GM23248 (cell line): ENCODE measurements around the gene ACLY. TPM values are rescaled to one million over a fixed set of nuclear protein-coding genes. Genes with fewer than 3 reads are reported as not detected.
"Not testable (repeated sequence)": the region's sequence is repeated elsewhere in the genome, so short reads cannot be mapped to it uniquely, and the experiment has no call there.

Experiments
- DNase-seq: peaks from one replicate; pipeline ENCODE4 v3.0.0-alpha.2; 2015
- H2AFZ ChIP-seq: fragments of 200-600 bp; sonication (generic); 2 replicates; pipeline ENCODE4 v1.6.1; 2016; ENCODE audit warnings: antibody characterized with exemption
- H3F3A ChIP-seq: fragments of 200-600 bp; sonication (generic); 2 replicates; pipeline ENCODE4 v1.6.1; 2016; ENCODE audit warnings: mild to moderate bottlenecking, antibody characterized with exemption, mixed run types; ENCODE audit not compliant: insufficient read depth
- H3K27ac ChIP-seq: fragments of 200-600 bp; sonication (generic); 2 replicates; pipeline ENCODE4 v1.5.1; 2016; ENCODE audit warnings: mild to moderate bottlenecking
- H3K27me3 ChIP-seq: fragments of 200-600 bp; sonication (generic); replicated peaks from 2 replicates; pipeline ENCODE4 v1.6.1; 2016; ENCODE audit warnings: mild to moderate bottlenecking; ENCODE audit not compliant: insufficient read depth
- H3K36me3 ChIP-seq: fragments of 200-600 bp; sonication (generic); 2 replicates; pipeline ENCODE4 v1.6.1; 2016; ENCODE audit warnings: low read depth, mild to moderate bottlenecking
- H3K4me1 ChIP-seq: fragments of 200-600 bp; sonication (generic); 2 replicates; pipeline ENCODE4 v1.6.1; 2016; ENCODE audit warnings: mild to moderate bottlenecking; ENCODE audit not compliant: insufficient read depth
- H3K4me2 ChIP-seq: fragments of 200-600 bp; sonication (generic); one replicate; pipeline ENCODE4 v1.6.1; 2016; ENCODE audit warnings: mild to moderate bottlenecking; ENCODE audit not compliant: unreplicated experiment
- H3K4me3 ChIP-seq: fragments of 200-600 bp; sonication (generic); 2 replicates; pipeline ENCODE4 v1.5.1; 2016; ENCODE audit warnings: mild to moderate bottlenecking
- H3K79me2 ChIP-seq: fragments of 200-600 bp; sonication (generic); 2 replicates; pipeline ENCODE4 v1.6.1; 2016; ENCODE audit warnings: mild to moderate bottlenecking; ENCODE audit not compliant: insufficient read depth
- H3K9ac ChIP-seq: fragments of 200-600 bp; sonication (generic); 2 replicates; pipeline ENCODE4 v1.6.1; 2016; ENCODE audit warnings: mild to moderate bottlenecking
- H3K9me2 ChIP-seq: fragments of 200-600 bp; sonication (generic); 2 replicates; pipeline ENCODE4 v1.6.1; 2016; ENCODE audit warnings: mixed run types, mild to moderate bottlenecking, moderate library complexity; ENCODE audit not compliant: insufficient read depth
- H3K9me3 ChIP-seq: fragments of 200-600 bp; sonication (generic); one replicate; pipeline ENCODE4 v1.6.1; 2017; ENCODE audit warnings: low read depth
- H4K20me1 ChIP-seq: fragments of 200-600 bp; sonication (generic); 2 replicates; pipeline ENCODE4 v1.6.0; 2016; ENCODE audit not compliant: insufficient read depth
- EZH2 ChIP-seq: fragments of 200-600 bp; sonication (generic); IDR thresholded peaks from 2 replicates; pipeline ENCODE4 v1.6.1; 2018; ENCODE audit warnings: antibody characterized with exemption, mild to moderate bottlenecking; ENCODE audit not compliant: insufficient read depth, poor library complexity, severe bottlenecking
- EZH2phosphoT487 ChIP-seq: fragments of 200-600 bp; sonication (generic); IDR thresholded peaks from 2 replicates; pipeline ENCODE4 v1.6.1; 2018; ENCODE audit warnings: antibody characterized with exemption, moderate library complexity, mild to moderate bottlenecking, low read depth; ENCODE audit not compliant: insufficient read depth
- WGBS, 2 experiments: methylation state at CpG; one replicate each; pipeline ENCODE4 v1.1.6; 2015 to 2017; ENCODE audit warnings: low lambda C conversion rate in 2 of 2, low coverage in 1 of 2; ENCODE audit errors: missing lambda C conversion rate in 2 of 2; 5-methylcytosine and 5-hydroxymethylcytosine counted together
- in situ Hi-C: fragments of 300-500 bp; cut with MboI; formaldehyde crosslinking; loops from 2 replicates; pipeline ENCODE4 v1.15.0; 2020
- polyA plus RNA-seq: library from polyadenylated mRNA; unstranded; fragments of >200 nt; fragmentation: Nextera tagmentation; extraction: Ambion mirVana; gene quantifications from 2 replicates; pipeline ENCODE4 v1.2.1, GENCODE V29; 2016
- total RNA-seq: library from RNA; depleted of rRNA; stranded (reverse); fragments of >200 nt; shearing (Covaris generic); gene quantifications from 2 replicates; pipeline ENCODE4 v1.2.3, GENCODE V29; 2014

ACLY gene
- total and polyA plus RNA-seq, 2 experiments from 2014 or later: 101 to 144 TPM

DNA sequence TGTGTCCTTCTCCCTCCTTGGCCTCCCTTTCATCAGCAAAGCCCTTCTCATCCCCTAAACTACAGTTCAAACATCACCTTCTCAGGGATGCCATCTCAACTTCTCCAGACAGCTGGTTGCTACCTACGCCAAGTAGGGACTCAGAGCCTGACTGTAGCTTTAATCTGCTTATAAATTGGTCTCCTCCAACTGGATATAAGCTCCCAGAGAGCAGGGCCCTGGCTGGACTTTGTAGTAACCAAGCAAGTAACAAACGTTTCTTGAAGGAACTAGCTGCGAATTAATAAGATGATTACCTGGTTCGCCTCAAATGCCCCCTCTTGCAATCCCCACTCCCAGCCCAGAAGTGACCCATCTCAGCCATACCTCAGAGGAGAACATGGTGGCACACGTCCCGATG is 36.0 kb downstream of the ACLY start:
- Histone ChIP-seq H3K9ac (no peak overlapping the region), H3K4me1 (no peaks in the 10 kb centered on the region), H4K20me1 (no peaks in the 10 kb centered on the region), H3K9me3 (no peaks in the 10 kb centered on the region), H3K36me3 (peaks cover 72% of the 10 kb centered on the region), H3K9me2 (no peaks in the 10 kb centered on the region), H3K27ac (no peak overlapping the region), H2AFZ (no peak overlapping the region), H3K4me3 (no peak overlapping the region), H3K79me2 (peaks cover 78% of the 10 kb centered on the region), H3K27me3 (no peaks in the 10 kb centered on the region), H3F3A (peaks cover 25% of the 10 kb centered on the region), H3K4me2 (no peak overlapping the region)
- in situ Hi-C loops: no loop called here
- TF ChIP-seq EZH2phosphoT487 (no peak), EZH2 (no peak)
- no peak for DNase-seq
- WGBS, 2 experiments: 87 to 92% methylated on average over 6 of the region's 6 CpGs

GRCh38 chr17:41880130-41880529 is 38.6 kb downstream of the ACLY start:
- Histone ChIP-seq H3K27me3 (no peaks in the 10 kb centered on the region), H4K20me1 (no peaks in the 10 kb centered on the region), H3K4me3 (no peak overlapping the region), H3K9me3 (no peaks in the 10 kb centered on the region), H3K9me2 (no peaks in the 10 kb centered on the region), H2AFZ (no peak overlapping the region), H3K27ac (no peak overlapping the region), H3K4me1 (no peaks in the 10 kb centered on the region), H3K36me3 (peaks cover 59% of the 10 kb centered on the region), H3F3A (peaks cover 14% of the 10 kb centered on the region), H3K79me2 (peaks cover 53% of the 10 kb centered on the region), H3K9ac (no peak overlapping the region), H3K4me2 (no peak overlapping the region)
- WGBS, 2 experiments: 87 to 88% methylated on average over 4 of the region's 4 CpGs
- DNase-seq: no peak
- TF ChIP-seq EZH2 (no peak), EZH2phosphoT487 (no peak)
- in situ Hi-C loops: no loop called here

DNA sequence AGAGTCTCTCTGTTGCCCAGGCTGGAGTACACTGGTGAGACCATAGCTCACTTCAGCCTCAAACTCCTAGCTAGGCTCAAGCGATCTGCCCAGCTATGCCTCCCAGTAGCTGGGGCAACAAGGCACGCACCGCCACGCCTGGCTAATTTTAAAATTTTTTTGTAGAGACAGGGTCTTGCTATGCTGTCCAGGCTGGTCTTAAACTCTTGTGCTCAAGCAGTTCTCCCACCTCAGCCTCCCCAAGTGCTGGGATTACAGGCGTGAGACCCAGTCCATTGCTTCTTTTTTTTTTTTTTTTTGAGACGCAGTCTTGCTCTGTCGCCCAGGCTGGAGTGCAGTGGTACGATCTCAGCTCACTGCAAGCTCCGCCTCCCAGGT is 44.5 kb downstream of the ACLY start:
- H3K9me3 ChIP-seq, H3K27me3 ChIP-seq, H4K20me1 ChIP-seq, H3K4me3 ChIP-seq, H2AFZ ChIP-seq, H3K4me2 ChIP-seq, H3K9me2 ChIP-seq, DNase-seq, H3K4me1 ChIP-seq, H3K27ac ChIP-seq, in situ Hi-C loops, H3K9ac ChIP-seq: not testable (repeated sequence)
- WGBS, 2 experiments: 89 to 100% methylated on average over 5 to 9 of the region's 9 CpGs
- peaks cover 71% of the 10 kb centered on the region for H3K36me3 ChIP-seq
- H3F3A ChIP-seq: peaks cover 47% of the 10 kb centered on the region
- H3K79me2 ChIP-seq: peaks cover 11% of the 10 kb centered on the region

DNA sequence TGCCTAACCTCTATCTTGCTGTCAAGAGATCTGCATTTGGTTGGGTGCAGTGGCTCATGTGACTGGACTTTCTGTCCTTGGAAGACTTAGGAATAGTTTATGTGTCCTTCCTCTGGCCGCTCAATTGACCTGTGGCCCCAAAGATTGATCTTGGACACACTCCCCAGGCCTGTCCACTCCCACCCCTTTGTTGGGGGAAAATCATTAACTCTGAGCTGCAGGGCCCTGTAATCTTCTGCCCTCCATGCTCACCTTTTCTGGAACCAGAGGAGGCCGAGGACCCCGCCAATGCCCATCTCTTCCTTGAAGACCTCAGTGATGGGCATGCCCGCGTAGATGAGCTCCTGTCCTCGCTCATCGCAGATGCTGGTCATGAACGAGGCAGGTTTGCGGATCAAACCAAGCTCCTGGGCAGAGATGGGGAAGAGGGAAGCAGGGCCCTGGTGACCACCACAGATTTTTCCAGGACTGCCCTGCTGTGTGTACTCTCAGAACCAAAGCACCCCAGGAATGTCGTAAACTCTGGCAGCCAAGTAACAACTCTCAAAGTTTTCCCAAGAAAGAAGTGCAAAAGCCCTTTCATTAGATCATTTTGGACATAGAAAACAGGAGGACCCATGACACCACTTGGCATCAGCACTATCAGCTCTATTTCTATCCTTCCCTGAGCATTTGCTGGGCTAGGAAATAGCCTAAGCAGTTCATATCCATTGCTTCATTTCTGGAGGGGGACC is 45.0 kb downstream of the ACLY start:
- Histone ChIP-seq H3K36me3 (peaks cover 73% of the 10 kb centered on the region), H3K4me3 (no peak overlapping the region), H3K9ac (no peak overlapping the region), H3K27me3 (no peaks in the 10 kb centered on the region), H3K4me2 (no peak overlapping the region), H3K79me2 (peaks cover 8% of the 10 kb centered on the region), H4K20me1 (no peaks in the 10 kb centered on the region), H3K9me3 (no peaks in the 10 kb centered on the region), H3F3A (peaks cover 53% of the 10 kb centered on the region), H2AFZ (no peak overlapping the region), H3K9me2 (no peaks in the 10 kb centered on the region), H3K4me1 (no peaks in the 10 kb centered on the region), H3K27ac (no peak overlapping the region)
- TF ChIP-seq EZH2phosphoT487: no peak
- TF ChIP-seq EZH2: no peak
- peak; percentile 18 for DNase-seq
- in situ Hi-C loops: no loop called here
- WGBS, 2 experiments: 98 to 99% methylated on average over 10 of the region's 10 CpGs

DNA sequence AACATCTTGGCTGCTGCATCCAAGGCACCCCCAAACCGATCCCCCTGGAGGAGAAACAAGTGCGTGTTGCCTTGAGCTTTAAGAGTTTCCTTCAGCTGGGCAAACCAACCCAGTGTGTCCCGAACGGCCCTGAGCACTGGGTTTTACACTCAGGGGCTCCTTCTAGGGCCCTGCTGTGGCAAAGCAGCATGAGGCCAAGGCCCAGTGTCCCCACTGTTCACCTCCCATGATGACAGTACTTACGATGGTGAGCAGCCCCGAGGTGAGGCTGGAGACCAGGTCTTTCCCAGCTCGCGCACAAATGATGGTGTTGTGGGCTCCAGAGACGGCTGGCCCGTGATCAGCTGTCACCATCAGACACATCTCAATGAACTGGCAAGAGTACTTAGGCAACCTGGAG is 47.0 kb downstream of the ACLY start:
- H3F3A ChIP-seq: peaks cover 66% of the 10 kb centered on the region
- H3K79me2 ChIP-seq: no peaks in the 10 kb centered on the region
- no peaks in the 10 kb centered on the region for H3K9me2 ChIP-seq
- DNase-seq: no peak
- 95 to 100% methylated on average over 8 to 10 of the region's 10 CpGs for WGBS, 2 experiments
- TF ChIP-seq EZH2: no peak
- no peak for TF ChIP-seq EZH2phosphoT487
- in situ Hi-C loops: no loop called here
- H3K27ac ChIP-seq: no peak overlapping the region
- H3K4me3 ChIP-seq: no peak overlapping the region
- no peaks in the 10 kb centered on the region for H3K9me3 ChIP-seq
- no peak overlapping the region for H3K4me2 ChIP-seq
- H4K20me1 ChIP-seq: no peaks in the 10 kb centered on the region
- peaks cover 71% of the 10 kb centered on the region for H3K36me3 ChIP-seq
- no peaks in the 10 kb centered on the region for H3K4me1 ChIP-seq
- no peaks in the 10 kb centered on the region for H3K27me3 ChIP-seq
- no peak overlapping the region for H2AFZ ChIP-seq
- no peak overlapping the region for H3K9ac ChIP-seq
